Neuronal stem cell (in vitro differentiated cells): ENCODE measurements around the gene PRKAR2A.
"Not testable (repeated sequence)": the region's sequence is repeated elsewhere in the genome, so short reads cannot be mapped to it uniquely, and the experiment has no call there.

Experiments
- DNase-seq: peaks from one replicate; pipeline ENCODE4 v3.0.0-alpha.2; 2013; ENCODE audit warnings: low spot score
- H2AFZ ChIP-seq: one replicate; pipeline ENCODE4 v1.6.1; 2013; ENCODE audit warnings: mild to moderate bottlenecking, low read length, inconsistent platforms
- H2AK5ac ChIP-seq: 2 replicates; pipeline ENCODE4 v1.6.1; 2013; ENCODE audit warnings: low read depth, mild to moderate bottlenecking, inconsistent platforms, low read length, moderate library complexity, mixed read lengths
- H2BK120ac ChIP-seq: 2 replicates; pipeline ENCODE4 v1.6.1; 2013; ENCODE audit warnings: low read depth, mild to moderate bottlenecking, inconsistent platforms, low read length, moderate library complexity, mixed read lengths
- H2BK12ac ChIP-seq: one replicate; pipeline ENCODE4 v1.6.1; 2013; ENCODE audit warnings: low read length, inconsistent platforms
- H2BK15ac ChIP-seq: 2 replicates; pipeline ENCODE4 v1.6.1; 2013; ENCODE audit warnings: mild to moderate bottlenecking, low read length, inconsistent platforms, mixed read lengths
- H2BK5ac ChIP-seq: one replicate; pipeline ENCODE4 v1.6.1; 2013; ENCODE audit warnings: inconsistent platforms, mild to moderate bottlenecking, low read length, moderate library complexity
- H3K14ac ChIP-seq: one replicate; pipeline ENCODE4 v1.6.1; 2013; ENCODE audit warnings: low read length, inconsistent platforms
- H3K18ac ChIP-seq: 2 replicates; pipeline ENCODE4 v1.6.1; 2013; ENCODE audit warnings: low read length, inconsistent platforms
- H3K23ac ChIP-seq: 2 replicates; pipeline ENCODE4 v1.6.1; 2013; ENCODE audit warnings: low read depth, mild to moderate bottlenecking, mixed read lengths, low read length, inconsistent platforms; ENCODE audit not compliant: poor library complexity
- H3K27ac ChIP-seq: replicated peaks from 3 replicates; pipeline ENCODE4 v1.5.1; 2013; ENCODE audit warnings: low read length, inconsistent platforms
- H3K27me3 ChIP-seq, 3 experiments: 2 replicates each; pipeline ENCODE4 v1.6.1; 2013; ENCODE audit warnings: low read length in 3 of 3, mild to moderate bottlenecking in 2 of 3, inconsistent platforms in 1 of 3, low read depth in 1 of 3, mixed read lengths in 1 of 3, moderate library complexity in 1 of 3; ENCODE audit not compliant: control insufficient read depth in 3 of 3, insufficient read depth in 3 of 3
- H3K36me3 ChIP-seq, 2 donors: replicated peaks in 1 of 2; 2 replicates each; pipeline ENCODE4 v1.6.1; 2013; ENCODE audit warnings: low read length in 2 of 2; ENCODE audit not compliant: control insufficient read depth in 2 of 2, insufficient read depth in 2 of 2
- H3K4ac ChIP-seq: 2 replicates; pipeline ENCODE4 v1.6.1; 2013; ENCODE audit warnings: inconsistent platforms, mild to moderate bottlenecking, low read length, moderate library complexity
- H3K4me1 ChIP-seq, 2 donors: 1 replicate in 1 of 2; 2 replicates in 1 of 2; pipeline ENCODE4 v1.6.1; 2013; ENCODE audit warnings: low read length in 2 of 2, low read depth in 1 of 2; ENCODE audit not compliant: control insufficient read depth in 2 of 2, insufficient read depth in 1 of 2
- H3K4me2 ChIP-seq: one replicate; pipeline ENCODE4 v1.6.1; 2013; ENCODE audit warnings: mild to moderate bottlenecking, low read length, inconsistent platforms; ENCODE audit not compliant: insufficient read depth, poor library complexity, severe bottlenecking
- H3K4me3 ChIP-seq, 2 donors: 2 replicates each; pipeline ENCODE4 v1.5.1; 2013; ENCODE audit warnings: low read length in 2 of 2, mild to moderate bottlenecking in 2 of 2, inconsistent platforms in 1 of 2, moderate library complexity in 1 of 2
- H3K79me1 ChIP-seq: one replicate; pipeline ENCODE4 v1.6.1; 2013; ENCODE audit warnings: low read depth, mild to moderate bottlenecking, inconsistent platforms, low read length, moderate library complexity
- H3K9ac ChIP-seq: one replicate; pipeline ENCODE4 v1.6.1; 2013; ENCODE audit warnings: mild to moderate bottlenecking, low read depth, low read length, inconsistent platforms; ENCODE audit not compliant: poor library complexity
- H3K9me3 ChIP-seq, 2 donors: replicated peaks in 1 of 2; 2 replicates each; pipeline versions ENCODE3 to v1.6.1; 2013; ENCODE audit warnings: low read length in 2 of 2, mild to moderate bottlenecking in 2 of 2, inconsistent platforms in 1 of 2, low read depth in 1 of 2, mixed read lengths in 1 of 2, moderate library complexity in 1 of 2; ENCODE audit not compliant: control insufficient read depth in 2 of 2, insufficient read depth in 1 of 2
- H4K8ac ChIP-seq: one replicate; pipeline ENCODE4 v1.6.1; 2013; ENCODE audit warnings: low read depth, mild to moderate bottlenecking, inconsistent platforms, low read length, moderate library complexity
- H4K91ac ChIP-seq: one replicate; pipeline ENCODE4 v1.6.1; 2013; ENCODE audit warnings: low read length, low read depth, mild to moderate bottlenecking, inconsistent platforms; ENCODE audit not compliant: poor library complexity
- WGBS, 2 donors: extraction: QIAGEN DNeasy Blood & Tissue Kit; methylation state at CpG; one replicate each; pipeline ENCODE4 v1.1.7; 2013; ENCODE audit warnings: missing lambda C conversion rate in 2 of 2, mixed read lengths in 1 of 2; ENCODE audit not compliant: insufficient read length in 2 of 2, insufficient replicate concordance in 1 of 2; ENCODE audit errors: extremely low coverage in 2 of 2; 5-methylcytosine and 5-hydroxymethylcytosine counted together

The PRKAR2A gene

DNA sequence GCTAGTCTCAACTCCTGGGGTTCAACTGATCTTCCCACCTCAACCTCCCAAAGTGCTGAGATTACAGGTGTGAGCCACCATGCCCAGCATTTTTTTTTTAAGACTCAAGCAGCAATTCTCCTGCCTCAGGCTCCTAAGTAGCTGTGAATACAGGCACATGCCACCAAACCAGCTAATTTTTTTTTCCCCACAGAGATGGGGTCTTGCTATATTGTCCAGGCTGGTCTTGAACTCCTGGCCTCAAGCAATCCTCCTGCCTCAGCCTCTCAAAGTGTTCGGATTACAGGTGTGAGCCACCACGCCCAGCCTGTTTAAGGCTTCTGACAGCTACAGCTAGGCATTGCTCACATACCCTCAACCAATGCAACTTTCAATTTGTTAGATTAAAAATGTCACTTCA, 54.2 kb downstream of the PRKAR2A start:
- H3K4ac ChIP-seq, H2AFZ ChIP-seq, H2BK12ac ChIP-seq, H3K14ac ChIP-seq, H2BK15ac ChIP-seq, H2AK5ac ChIP-seq, H2BK120ac ChIP-seq, H3K23ac ChIP-seq, H3K4me3 ChIP-seq, H2BK5ac ChIP-seq, H3K27ac ChIP-seq, H3K18ac ChIP-seq, H3K9me3 ChIP-seq, H3K4me1 ChIP-seq, DNase-seq, H4K8ac ChIP-seq, H3K9ac ChIP-seq, H4K91ac ChIP-seq, H3K79me1 ChIP-seq, H3K27me3 ChIP-seq, H3K36me3 ChIP-seq, H3K4me2 ChIP-seq: not testable (repeated sequence)
- no CpG with 5 or more reads among the region's 2 CpGs for WGBS, 2 donors

DNA sequence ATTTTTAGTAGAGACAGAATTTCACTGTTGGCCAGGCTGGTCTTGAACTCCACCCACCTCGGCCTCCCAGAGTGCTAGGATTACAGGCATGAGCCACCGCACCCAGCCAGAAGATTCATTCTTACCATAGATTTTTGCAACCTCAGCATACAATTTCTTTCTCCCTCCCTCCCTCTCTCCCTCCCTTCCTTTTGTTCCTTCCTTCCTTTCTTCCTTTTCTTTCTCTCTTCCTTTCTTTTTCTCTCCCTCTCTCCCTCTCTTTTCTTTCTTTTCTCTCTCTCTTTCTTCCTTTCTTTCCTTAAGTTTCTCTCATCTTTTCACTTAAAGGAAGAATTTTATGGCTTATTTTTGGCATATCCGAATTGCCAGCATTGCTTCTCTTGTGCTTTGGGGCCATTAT, 58.0 kb downstream of the PRKAR2A start:
- Histone ChIP-seq H3K4me2 (no peak overlapping the region), H3K14ac (no peak overlapping the region), H2BK12ac (no peak overlapping the region), H3K9ac (no peak overlapping the region), H3K9me3 (no peaks in the 10 kb centered on the region), H3K23ac (no peak overlapping the region), H2AFZ (no peak overlapping the region), H4K91ac (no peak overlapping the region), H3K4ac (no peak overlapping the region), H2BK15ac (no peak overlapping the region), H2BK5ac (no peak overlapping the region), H2BK120ac (no peak overlapping the region), H3K27ac (no peak overlapping the region), H3K27me3 (no peaks in the 10 kb centered on the region), H3K4me3 (no peak overlapping the region), H2AK5ac (no peak overlapping the region), H3K4me1 (no peaks in the 10 kb centered on the region), H3K36me3 (no peaks in the 10 kb centered on the region), H3K79me1 (no peaks in the 10 kb centered on the region), H3K18ac (no peak overlapping the region), H4K8ac (no peak overlapping the region)
- no peak for DNase-seq
- no CpG with 5 or more reads among the region's 3 CpGs for WGBS, 2 donors

DNA sequence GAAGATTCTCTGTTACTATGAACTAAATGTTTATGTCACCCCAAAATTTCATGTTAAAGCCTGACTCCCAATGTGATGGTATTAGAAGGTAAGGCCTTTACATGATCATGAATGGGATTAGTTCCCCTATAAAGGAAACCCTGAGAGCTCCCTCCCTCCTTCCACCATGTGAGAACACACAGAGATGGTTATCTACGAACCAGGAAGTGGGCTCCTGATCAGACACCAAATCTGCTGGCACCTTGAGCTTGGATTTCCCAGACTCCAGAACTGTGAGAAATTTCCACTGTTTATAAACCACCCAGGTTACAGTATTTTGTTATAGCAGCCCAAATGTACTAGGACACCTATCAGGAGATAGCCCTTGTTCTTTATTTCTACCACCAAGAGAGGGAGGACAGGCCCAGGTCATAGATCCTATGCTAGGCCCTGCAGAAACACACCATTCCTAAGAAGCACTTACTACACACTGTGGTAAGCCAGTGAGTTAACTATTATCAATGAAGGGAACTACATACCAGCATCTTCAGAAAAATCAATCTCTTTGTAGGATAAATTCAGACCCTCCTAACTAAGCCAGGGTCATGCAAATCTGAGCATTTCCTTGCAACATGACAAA, 59.0 kb downstream of the PRKAR2A start:
- Histone ChIP-seq H2BK15ac (no peak overlapping the region), H3K9ac (no peak overlapping the region), H3K23ac (no peak overlapping the region), H2BK5ac (no peak overlapping the region), H3K4me1 (no peaks in the 10 kb centered on the region), H2BK120ac (no peak overlapping the region), H3K4me2 (no peak overlapping the region), H2AFZ (no peak overlapping the region), H3K79me1 (no peaks in the 10 kb centered on the region), H4K91ac (no peak overlapping the region), H4K8ac (no peak overlapping the region), H3K27me3 (no peaks in the 10 kb centered on the region), H2BK12ac (no peak overlapping the region), H3K18ac (no peak overlapping the region), H3K27ac (no peak overlapping the region), H3K9me3 (no peaks in the 10 kb centered on the region), H3K14ac (no peak overlapping the region), H3K36me3 (no peaks in the 10 kb centered on the region), H2AK5ac (no peak overlapping the region), H3K4ac (no peak overlapping the region), H3K4me3 (no peak overlapping the region)
- DNase-seq: no peak
- WGBS, 2 donors: no CpG with 5 or more reads among the region's 1 CpG

DNA sequence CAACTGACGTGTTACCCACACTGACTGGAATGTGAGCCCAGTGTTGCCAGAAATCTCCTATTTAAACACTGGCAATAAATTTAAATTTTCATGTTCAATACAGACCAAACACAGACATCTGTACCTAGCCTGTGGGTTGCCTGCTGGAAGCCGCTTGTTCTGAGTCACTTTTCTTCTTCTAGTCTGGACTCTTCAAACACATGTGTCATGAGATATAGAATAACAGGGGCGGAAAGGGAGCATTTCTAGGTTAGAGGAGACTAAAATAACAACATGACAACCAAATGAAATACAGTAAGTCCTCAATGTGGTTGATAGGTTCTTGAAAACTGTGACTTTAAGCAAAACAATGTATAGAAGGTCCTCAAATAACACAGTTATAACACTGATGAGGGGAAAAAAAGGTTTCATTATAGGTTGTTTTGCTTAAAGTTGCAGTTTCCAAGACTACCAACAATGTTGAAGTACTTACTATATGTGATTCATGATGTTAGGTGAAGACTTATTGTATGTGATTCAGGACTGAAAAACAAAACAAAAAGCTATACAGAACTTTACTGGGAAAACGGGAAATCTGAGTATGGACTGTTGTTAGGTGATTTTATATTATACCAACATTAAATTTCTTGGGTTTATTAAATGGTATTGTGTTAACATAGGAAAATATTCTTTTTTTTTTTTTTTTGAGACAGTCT, 63.1 kb downstream of the PRKAR2A start:
- Histone ChIP-seq H3K18ac (no peak overlapping the region), H2AFZ (no peak overlapping the region), H2AK5ac (no peak overlapping the region), H3K4me1 (no peaks in the 10 kb centered on the region), H3K9ac (no peak overlapping the region), H2BK12ac (no peak overlapping the region), H3K4me3 (no peak overlapping the region), H3K14ac (no peak overlapping the region), H3K4me2 (no peak overlapping the region), H3K27ac (no peak overlapping the region), H2BK15ac (no peak overlapping the region), H4K91ac (no peak overlapping the region), H3K9me3 (no peaks in the 10 kb centered on the region), H3K79me1 (no peaks in the 10 kb centered on the region), H3K4ac (no peak overlapping the region), H2BK5ac (no peak overlapping the region), H3K23ac (no peak overlapping the region), H4K8ac (no peak overlapping the region), H2BK120ac (no peak overlapping the region), H3K36me3 (no peaks in the 10 kb centered on the region), H3K27me3 (no peaks in the 10 kb centered on the region)
- no CpG with 5 or more reads among the region's 4 CpGs for WGBS, 2 donors
- DNase-seq: no peak
